Left renal pelvis (tissue), 4 donors: ENCODE results near the gene KLHDC10. TPM values are rescaled to one million over a fixed set of nuclear protein-coding genes. Genes with fewer than 3 reads are reported as not detected.
"Not testable (repeated sequence)": the region's sequence is repeated elsewhere in the genome, so short reads cannot be mapped to it uniquely, and the experiment has no call there.

Experiments
- DNase-seq, 4 donors: peaks; one replicate each; pipeline ENCODE4 v3.0.0-alpha.2; 2013; ENCODE audit warnings: low read depth in 4 of 4, low spot score in 3 of 4
- polyA plus RNA-seq, 4 donors: library from polyadenylated mRNA; unstranded; fragments of 120-200 nt; gene quantifications; one replicate each; pipeline ENCODE4 v1.2.1, GENCODE V29; 2013; ENCODE audit not compliant: insufficient read length in 4 of 4

Gene KLHDC10
- polyA plus RNA-seq, 4 donors: 49.4 to 56.4 (median 53.5) TPM

DNA sequence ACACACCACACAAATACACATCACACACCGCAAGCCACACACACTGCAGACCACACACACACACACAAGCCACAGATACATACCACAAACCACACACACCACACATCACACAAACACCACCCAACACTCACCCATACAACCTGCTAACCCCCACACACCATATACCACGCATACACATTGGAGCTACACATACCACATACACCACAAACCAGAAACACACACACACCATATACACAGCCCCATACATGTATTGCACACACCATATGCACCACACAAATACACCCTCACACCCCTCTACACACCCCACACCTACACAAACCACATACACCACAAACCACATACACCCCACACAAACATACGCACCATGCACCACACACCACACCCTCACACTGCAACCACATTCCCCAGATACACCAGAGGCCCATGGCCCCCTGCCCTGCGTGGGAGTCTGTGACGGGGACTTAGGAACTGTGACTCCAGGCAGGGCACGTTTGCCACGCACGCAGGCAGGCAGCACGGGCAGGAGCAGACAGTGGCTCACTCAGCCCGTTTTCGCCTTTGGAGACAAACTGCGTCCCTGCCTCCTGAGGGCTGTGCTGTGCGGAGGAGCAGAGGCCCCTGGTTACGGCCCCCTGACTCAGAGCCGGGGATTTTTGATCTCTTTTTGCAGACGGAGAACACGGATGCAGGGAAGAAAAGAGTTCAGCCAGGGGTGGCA, 82.3 kb downstream of the KLHDC10 start:
- no peak for DNase-seq

DNA sequence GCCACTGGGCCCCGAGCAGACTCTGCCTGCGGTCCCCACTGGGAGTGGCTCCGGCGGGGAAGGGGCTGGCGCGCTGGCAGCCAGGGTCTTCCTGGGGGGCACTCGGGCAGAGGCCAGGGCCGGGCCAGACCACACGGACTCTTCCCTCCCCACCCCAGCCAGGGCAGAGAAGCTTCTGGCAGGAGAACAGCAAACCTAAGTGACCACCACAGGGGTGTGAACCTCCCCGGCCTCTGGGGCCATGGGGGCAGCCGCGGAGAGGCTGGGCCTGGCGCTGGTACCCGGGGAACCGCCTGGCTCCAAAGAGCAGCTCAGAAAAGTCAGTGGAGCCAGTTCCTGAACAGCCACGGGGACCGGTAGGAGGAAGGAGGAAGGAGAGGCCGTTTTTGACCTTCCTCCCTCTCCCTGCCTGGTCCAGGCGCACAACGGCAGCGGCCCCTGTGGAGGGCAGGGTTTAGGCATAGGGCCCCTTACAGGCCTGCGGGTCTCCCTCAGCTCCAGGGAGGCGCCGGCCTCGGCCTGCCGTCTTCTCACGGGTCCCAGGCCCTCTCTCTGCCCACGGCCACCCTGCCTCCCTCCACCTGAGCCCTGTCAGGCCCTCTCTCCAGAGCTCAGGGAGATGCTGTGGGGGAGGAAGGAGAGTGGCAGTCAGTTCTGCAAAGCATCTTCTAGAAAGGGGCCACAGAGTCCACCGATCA, 83.0 kb downstream of the KLHDC10 start:
- DNase-seq: no peak

DNA sequence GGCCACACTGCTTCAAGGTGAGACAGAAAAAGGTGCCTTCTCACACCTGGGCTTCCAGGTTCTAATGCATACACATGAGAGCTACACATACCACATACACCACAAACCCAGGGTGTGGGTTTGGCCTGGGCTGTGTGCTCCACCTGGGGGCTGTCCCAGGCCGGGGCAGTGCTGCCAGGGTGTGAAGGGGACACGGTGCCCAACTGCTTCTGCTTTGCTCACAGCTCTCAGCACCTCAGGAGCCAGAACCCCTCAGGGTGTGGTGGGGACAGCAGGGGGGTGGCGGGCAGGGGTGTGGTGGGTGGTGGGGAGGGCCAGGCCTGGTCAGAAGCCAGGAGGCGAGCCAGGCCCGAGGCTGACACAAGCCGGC, 83.8 kb downstream of the KLHDC10 start:
- DNase-seq: no peak

DNA sequence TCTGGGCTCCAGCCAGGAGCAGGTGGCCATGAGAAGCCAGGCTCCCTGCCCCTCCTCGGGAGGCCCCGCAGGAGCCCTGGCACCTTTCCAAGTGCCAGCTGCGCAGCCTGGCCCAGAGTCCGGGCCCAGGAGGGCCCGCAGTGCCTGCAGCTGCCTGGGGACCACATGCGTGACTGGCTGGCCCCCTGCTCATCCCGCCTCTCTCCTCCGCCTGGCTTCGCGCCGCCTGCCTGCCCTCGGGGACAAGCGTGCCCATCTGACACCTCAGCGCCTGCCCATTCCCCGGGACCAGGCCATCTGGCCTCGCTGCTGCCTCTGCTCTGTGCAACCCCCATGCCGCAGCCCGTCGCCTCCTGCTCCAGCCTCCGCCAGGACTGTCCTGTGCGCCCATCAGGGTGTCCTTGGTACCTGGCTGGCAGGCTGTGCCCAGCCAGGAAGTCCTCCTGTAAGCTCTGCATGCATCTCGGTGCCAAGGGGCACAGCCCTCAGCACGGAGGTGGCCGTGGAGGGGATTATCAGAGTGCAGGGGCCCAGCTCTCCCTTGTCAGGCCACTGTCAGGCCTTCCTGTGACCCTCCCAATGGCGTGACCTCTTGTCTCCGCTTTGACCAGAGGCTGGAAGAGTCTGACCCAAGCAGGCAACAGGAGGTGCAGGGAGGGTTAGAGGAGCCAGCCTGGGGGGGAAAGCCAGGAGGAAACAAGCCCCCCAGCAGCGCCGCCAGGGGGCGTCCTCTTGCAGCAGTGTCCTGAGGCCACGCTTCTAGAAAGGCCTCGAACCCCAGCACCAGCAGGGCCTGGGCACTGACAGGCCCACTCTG, 84.4 kb downstream of the KLHDC10 start:
- DNase-seq: no peak

DNA sequence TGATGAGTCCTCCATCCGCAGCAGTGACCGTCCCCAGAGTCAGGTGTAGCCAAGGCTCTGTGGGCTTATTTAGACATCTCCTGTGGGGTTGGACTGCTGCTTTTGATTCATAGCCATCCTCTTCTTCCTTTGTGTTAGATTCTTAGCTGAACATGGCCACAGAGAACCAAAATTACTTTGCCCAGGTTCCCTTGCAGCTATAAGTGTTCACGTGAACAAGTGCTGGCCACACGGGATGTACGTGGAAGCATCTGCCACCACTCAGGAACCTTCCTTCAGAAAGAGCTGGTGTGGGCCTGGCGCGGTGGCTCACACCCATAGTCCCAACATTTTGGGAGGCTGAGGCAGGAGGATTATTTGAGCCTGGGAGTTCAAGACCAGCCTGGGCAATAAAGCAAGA, 85.8 kb downstream of the KLHDC10 start:
- DNase-seq: no peak

DNA sequence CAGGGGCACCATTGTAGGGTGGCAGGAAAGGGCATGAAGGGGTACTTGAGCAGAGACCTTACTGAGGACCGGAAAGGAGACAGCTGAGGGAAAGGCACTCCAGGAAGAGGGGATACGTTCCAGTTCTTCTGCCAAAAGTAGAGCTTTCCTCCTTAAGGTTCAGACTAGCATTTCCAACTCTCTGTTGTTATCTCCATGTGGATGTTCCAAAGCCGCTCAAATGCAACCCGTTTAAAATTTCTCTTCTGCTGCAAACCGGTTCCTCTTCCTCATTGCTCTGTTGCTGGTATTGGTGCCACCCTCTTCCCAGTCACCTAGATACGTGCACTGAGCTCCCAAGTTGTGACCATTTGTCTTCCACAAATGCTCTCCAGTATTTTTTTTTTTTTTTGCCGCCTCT, 87.4 kb downstream of the KLHDC10 start:
- DNase-seq: no peak

DNA sequence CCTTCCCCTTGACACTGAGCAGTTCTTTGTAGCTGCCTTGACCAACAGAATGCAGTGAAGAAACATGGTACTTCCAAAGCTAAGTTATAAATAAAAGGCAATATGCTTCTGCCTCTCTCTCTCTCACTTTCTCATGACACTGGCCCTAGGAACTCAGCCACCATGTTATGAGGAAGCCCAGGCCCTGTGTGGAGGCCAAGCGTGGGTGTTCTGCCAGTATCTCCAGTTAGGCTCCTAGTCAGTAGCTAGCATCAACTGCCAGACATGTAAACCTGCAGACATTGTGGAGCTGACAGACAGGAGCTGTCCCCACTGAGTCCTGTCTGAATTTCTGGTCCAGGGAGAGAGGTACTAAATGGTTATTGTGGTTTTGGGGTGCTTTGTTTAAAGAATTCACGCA, 89.7 kb downstream of the KLHDC10 start:
- DNase-seq: no peak

DNA sequence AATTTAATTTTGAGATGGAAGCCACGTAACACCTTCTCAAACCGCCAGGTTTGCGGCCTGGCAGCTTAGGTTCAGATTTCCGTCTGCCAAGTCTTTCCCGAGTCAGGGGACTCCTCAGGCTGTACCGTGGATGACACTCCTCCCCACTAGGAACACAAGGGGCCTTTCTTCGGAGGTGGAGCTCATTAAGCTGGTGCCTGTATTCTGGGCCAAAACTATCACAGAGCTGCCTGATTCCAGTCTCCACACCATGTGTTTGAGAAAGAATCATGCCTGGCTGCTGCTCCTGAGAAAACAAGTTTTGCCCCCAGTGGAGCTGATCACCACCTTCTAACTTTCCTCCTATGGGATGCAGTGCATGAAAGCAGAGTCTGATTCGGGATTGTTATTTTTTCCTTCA, 90.1 kb downstream of the KLHDC10 start:
- no peak for DNase-seq

DNA sequence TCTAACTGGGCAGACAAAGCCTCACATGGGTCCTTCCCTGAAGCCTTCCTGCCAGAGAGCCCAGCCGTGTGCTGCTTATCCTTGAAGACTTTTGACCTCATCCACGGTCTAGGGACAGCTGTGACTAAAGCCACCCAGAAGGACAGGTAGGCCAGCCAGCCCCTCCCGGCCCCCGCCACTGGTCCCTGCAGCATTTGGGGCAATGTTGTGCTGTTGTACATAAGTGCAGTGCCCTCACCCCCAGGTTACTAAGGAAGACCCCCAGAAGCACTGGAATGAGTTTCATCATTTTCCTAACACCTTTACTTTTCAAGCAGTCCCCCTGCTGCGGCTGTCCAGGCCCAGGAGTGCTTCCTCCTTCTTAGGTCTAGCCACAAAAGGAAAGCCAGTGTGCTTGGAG, 91.9 kb downstream of the KLHDC10 start:
- DNase-seq: no peak

DNA sequence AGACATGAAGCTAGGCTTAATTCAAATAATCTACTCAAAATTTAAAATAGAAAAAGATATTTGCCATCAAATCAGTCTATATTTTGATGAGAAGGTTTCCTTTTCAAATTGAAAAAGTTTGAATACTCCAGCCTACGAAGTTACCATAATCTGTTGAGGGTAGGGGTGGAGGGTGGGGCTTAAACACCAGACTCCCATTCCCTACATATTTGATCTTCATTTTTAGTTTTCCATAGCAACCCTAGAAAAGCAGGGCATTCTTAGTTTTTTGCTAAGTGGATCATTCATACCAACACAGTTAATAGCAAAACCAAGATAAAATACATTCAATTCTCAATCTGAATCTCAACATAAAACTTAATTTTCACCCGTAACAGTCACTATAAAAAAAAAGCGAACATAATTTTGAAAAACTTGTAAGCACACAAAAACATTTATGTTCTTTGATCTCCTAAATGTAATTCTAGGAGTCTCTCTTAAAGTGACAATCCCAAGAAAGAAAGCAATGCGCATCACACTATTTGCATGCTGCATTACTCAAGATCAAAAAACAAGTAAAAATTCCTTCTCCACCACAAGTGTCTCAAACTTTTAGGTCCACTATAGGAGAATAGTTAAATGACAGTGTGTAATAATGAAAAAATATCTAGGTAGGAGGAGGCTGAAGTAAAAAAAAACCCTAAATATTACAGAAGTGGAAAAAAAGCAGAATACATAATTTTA, 104.1 kb downstream of the KLHDC10 start:
- DNase-seq: no peak

DNA sequence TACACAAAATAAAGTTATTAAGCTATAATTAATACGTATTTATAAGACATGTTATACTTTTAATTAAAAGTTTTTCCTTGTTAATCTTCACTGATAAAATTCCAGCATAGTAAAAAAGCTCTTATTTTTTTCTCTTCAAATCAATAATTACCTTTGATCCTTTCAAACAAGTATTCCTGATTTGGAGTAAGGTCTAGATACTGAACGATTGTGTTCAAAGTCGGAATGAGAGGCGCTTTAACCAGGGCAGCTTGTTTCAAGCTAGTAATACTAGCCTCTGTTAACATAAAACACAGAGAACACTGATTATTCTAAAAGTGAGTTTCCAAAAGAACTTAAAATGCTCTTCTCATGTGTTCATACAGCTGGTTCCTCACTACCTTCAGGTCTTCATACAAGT, 107.9 kb downstream of the KLHDC10 start:
- DNase-seq: no peak

DNA sequence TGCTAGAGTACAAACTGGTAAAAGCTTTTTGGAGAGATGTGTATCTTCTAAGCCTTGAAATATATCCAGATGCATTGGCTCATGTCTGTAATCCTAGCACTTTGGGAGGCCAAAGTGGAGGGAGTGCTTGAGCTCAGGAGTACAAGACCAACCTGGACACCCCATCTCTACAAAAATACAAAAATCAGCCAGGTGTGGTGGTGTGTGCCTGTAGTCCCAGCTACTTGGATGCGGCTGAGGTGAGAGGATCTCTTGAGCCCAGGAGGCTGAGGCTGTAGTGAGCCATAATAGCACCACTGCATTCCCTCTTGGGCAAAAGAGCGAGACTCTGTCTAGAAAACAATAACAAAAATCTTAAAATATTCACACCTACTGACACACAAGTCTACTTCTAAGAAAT, 109.3 kb downstream of the KLHDC10 start:
- DNase-seq: no peak

DNA sequence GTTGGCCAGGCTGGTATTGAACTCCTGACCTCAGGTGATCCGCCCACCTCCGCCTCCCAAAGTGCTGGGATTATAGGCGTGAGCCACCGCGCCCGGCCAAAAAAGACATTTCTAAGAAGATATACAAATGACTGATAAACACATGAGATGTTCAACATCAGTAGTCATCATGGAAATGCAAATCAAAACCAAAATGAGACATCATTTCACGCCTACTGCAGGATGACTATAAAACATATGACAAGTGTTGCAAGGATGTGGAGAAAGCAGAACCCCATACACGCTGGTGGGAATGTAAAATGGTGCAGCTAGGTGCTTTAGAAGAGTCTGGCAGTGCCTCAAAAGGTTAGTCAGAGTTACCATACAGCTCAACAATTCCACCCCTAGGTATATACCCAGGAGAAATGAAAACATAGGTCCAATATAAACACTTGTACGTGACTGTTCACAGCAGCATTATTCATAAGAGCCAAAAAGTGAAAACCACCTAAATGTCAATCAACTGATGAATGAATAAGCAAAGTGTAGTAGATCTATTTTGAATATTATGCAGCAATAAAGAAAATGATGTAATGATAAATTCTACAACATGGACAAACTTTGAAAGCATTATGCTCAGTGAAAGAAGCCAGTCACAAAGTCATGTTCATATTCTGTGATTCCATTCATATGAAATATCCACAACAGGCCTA, 110.4 kb downstream of the KLHDC10 start:
- DNase-seq: no peak

DNA sequence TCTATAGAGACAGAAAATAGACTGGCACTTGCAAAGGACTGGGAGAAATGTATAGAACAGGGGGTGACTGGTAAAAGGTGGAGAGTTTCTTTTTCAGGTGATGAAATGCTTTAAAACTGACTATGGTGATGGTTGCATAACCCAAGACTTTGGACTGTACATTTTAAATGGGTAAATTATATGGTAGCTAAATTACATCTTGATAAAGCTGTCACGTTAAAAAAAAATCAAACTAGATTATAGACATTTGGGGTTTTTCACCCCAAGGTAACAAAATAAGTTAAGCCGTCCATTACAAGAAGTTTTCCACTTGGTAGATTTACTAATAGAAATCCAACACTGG, 110.9 kb downstream of the KLHDC10 start:
- DNase-seq: no peak

DNA sequence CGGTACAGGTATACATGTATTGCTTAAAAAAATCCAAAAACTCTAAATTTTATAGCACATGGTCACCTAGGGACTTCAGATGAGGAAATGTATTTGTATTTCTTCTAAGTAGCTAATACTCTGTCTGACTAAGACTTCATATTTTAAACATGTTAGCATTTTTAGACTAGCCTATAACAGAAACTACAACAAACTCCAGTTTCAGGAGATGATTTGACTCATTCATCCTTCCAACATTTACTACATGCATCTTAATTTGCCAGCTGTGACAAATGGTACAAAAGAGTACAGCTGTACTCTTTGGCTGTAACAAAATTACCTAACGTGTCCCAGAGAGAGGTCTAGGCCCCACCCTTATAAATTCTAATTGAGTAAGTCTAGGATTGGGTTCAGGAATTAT, 112.7 kb downstream of the KLHDC10 start:
- no peak for DNase-seq

DNA sequence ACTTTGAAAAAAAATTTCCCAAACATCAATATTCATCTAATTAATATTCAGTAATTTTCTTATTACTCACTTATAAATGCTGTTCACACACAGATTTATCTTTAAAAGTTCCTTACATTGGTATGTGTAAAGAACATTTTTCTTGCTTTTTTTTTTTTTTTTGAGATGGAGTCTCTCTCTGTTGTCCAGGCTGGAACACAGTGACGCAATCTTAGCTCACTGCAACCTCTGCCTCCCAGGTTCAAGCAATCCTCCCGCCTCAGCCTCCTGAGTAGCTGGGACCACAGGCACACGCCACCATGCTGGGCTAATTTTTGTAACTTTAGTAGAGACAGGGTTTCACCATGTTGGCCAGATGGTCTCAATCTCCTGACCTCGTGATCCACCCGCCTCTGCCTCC, 114.0 kb downstream of the KLHDC10 start:
- DNase-seq: not testable (repeated sequence)
